ENCODE results near the gene PHC2. TPM values are rescaled to one million over a fixed set of nuclear protein-coding genes. Genes with fewer than 3 reads are reported as not detected.

Gene PHC2
- total and polyA plus RNA-seq, 9 of the 15 experiments (the other 6 are each of a cell fraction or from before 2014, with no cell fraction given), result 3.1 to 67.6 (median 34.6) TPM

DNA sequence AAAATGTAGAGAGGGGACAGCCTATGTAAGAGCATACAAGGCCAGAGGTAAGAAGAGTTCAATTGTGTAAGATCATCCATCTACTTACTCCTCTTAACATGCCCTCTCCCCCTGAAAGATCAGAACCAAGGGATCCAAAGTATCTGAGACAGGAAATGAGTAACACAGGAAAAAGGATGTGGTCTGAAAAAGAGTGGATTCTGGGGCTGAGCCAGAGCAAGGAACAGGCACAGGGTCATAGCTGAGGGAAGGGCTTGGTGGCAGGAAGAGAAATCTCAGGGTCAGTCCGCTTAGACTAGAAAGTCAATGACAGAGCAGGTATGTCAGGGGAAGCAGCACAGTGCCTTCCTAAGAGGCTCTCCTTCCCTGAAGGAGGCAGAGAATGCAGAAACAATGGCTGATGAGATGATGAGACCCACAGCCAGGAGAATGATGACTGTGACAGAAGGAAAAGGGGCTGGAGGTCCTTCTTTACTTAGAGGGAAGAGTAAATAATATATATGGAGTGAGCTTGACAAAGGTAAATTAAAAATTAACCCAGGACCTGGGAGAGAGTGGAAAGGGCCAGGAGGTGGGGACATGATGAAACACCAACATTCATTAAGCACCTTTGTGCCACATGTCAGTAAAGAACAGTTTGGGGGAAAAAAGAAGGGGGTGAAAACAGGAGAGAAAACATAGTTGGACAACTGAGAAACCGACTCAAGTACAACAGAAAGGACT, 83.8 kb downstream of the PHC2 start (continued):
- TF ChIP-seq, protein P1, sequence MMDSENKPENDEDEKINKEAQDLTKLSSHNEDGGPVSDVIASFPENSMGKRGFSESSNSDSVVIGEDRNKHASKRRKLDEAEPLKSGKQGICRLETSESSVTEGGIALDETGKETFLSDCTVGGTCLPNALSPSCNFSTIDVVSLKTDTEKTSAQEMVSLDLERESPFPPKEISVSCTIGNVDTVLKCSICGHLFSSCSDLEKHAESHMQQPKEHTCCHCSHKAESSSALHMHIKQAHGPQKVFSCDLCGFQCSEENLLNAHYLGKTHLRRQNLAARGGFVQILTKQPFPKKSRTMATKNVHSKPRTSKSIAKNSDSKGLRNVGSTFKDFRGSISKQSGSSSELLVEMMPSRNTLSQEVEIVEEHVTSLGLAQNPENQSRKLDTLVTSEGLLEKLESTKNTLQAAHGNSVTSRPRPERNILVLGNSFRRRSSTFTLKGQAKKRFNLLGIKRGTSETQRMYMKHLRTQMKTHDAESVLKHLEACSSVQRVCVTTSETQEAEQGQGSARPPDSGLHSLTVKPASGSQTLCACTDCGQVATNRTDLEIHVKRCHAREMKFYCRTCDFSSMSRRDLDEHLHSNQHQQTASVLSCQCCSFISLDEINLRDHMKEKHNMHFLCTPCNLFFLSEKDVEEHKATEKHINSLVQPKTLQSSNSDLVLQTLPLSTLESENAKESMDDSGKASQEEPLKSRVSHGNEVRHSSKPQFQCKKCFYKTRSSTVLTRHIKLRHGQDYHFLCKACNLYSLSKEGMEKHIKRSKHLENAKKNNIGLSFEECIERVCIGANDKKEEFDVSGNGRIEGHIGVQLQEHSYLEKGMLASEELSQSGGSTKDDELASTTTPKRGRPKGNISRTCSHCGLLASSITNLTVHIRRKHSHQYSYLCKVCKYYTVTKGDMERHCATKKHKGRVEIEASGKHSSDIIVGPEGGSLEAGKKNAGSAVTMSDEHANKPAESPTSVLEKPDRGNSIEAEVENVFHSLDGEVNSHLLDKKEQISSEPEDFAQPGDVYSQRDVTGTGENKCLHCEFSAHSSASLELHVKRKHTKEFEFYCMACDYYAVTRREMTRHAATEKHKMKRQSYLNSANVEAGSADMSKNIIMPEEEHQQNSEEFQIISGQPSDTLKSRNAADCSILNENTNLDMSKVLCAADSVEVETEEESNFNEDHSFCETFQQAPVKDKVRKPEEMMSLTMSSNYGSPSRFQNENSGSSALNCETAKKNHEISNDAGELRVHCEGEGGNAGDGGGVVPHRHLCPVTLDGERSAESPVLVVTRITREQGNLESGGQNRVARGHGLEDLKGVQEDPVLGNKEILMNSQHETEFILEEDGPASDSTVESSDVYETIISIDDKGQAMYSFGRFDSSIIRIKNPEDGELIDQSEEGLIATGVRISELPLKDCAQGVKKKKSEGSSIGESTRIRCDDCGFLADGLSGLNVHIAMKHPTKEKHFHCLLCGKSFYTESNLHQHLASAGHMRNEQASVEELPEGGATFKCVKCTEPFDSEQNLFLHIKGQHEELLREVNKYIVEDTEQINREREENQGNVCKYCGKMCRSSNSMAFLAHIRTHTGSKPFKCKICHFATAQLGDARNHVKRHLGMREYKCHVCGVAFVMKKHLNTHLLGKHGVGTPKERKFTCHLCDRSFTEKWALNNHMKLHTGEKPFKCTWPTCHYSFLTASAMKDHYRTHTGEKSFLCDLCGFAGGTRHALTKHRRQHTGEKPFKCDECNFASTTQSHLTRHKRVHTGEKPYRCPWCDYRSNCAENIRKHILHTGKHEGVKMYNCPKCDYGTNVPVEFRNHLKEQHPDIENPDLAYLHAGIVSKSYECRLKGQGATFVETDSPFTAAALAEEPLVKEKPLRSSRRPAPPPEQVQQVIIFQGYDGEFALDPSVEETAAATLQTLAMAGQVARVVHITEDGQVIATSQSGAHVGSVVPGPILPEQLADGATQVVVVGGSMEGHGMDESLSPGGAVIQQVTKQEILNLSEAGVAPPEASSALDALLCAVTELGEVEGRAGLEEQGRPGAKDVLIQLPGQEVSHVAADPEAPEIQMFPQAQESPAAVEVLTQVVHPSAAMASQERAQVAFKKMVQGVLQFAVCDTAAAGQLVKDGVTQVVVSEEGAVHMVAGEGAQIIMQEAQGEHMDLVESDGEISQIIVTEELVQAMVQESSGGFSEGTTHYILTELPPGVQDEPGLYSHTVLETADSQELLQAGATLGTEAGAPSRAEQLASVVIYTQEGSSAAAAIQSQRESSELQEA (IDR thresholded peaks at IDR 0.05; ENCODE audit: low read depth), result no peak
- TF ChIP-seq PHTF2 (CRISPR knock-in tag; IDR thresholded peaks at IDR 0.05) (no peak), DPF2 (IDR thresholded peaks at IDR 0.05) (peak; percentile 57; the same call in 1 of the 2 replicates), GATAD2A (IDR thresholded peaks at IDR 0.05) (no peak), COPS2 (conservative IDR thresholded peaks at IDR 0.05) (no peak), HMG20A (CRISPR knock-in tag; conservative IDR thresholded peaks at IDR 0.05) (no peak), ZNF76 (CRISPR knock-in tag; IDR thresholded peaks at IDR 0.05; ENCODE audit: borderline replicate concordance) (no peak), ETV1 (tag; conservative IDR thresholded peaks at IDR 0.05; ENCODE audit: low read depth) (peak; percentile 90), ZNF134 (CRISPR knock-in tag; conservative IDR thresholded peaks at IDR 0.05) (no peak), FOXA1 (IDR thresholded peaks at IDR 0.05; ENCODE audit: borderline replicate concordance) (no peak)
- TF ChIP-seq, protein P2, sequence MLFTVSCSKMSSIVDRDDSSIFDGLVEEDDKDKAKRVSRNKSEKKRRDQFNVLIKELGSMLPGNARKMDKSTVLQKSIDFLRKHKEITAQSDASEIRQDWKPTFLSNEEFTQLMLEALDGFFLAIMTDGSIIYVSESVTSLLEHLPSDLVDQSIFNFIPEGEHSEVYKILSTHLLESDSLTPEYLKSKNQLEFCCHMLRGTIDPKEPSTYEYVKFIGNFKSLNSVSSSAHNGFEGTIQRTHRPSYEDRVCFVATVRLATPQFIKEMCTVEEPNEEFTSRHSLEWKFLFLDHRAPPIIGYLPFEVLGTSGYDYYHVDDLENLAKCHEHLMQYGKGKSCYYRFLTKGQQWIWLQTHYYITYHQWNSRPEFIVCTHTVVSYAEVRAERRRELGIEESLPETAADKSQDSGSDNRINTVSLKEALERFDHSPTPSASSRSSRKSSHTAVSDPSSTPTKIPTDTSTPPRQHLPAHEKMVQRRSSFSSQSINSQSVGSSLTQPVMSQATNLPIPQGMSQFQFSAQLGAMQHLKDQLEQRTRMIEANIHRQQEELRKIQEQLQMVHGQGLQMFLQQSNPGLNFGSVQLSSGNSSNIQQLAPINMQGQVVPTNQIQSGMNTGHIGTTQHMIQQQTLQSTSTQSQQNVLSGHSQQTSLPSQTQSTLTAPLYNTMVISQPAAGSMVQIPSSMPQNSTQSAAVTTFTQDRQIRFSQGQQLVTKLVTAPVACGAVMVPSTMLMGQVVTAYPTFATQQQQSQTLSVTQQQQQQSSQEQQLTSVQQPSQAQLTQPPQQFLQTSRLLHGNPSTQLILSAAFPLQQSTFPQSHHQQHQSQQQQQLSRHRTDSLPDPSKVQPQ (CRISPR knock-in tag; IDR thresholded peaks at IDR 0.05; ENCODE audit: borderline replicate concordance), result no peak
- TF ChIP-seq, protein P3, sequence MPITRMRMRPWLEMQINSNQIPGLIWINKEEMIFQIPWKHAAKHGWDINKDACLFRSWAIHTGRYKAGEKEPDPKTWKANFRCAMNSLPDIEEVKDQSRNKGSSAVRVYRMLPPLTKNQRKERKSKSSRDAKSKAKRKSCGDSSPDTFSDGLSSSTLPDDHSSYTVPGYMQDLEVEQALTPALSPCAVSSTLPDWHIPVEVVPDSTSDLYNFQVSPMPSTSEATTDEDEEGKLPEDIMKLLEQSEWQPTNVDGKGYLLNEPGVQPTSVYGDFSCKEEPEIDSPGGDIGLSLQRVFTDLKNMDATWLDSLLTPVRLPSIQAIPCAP (CRISPR knock-in tag; IDR thresholded peaks at IDR 0.05; ENCODE audit: borderline replicate concordance), result no peak
- TF ChIP-seq, protein P4, sequence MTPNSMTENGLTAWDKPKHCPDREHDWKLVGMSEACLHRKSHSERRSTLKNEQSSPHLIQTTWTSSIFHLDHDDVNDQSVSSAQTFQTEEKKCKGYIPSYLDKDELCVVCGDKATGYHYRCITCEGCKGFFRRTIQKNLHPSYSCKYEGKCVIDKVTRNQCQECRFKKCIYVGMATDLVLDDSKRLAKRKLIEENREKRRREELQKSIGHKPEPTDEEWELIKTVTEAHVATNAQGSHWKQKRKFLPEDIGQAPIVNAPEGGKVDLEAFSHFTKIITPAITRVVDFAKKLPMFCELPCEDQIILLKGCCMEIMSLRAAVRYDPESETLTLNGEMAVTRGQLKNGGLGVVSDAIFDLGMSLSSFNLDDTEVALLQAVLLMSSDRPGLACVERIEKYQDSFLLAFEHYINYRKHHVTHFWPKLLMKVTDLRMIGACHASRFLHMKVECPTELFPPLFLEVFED (CRISPR knock-in tag; conservative IDR thresholded peaks at IDR 0.05), result peak; percentile 62; the same call in 1 of the 2 replicates
- TF ChIP-seq, protein P5, sequence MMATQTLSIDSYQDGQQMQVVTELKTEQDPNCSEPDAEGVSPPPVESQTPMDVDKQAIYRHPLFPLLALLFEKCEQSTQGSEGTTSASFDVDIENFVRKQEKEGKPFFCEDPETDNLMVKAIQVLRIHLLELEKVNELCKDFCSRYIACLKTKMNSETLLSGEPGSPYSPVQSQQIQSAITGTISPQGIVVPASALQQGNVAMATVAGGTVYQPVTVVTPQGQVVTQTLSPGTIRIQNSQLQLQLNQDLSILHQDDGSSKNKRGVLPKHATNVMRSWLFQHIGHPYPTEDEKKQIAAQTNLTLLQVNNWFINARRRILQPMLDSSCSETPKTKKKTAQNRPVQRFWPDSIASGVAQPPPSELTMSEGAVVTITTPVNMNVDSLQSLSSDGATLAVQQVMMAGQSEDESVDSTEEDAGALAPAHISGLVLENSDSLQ (IDR thresholded peaks at IDR 0.05), result no peak

All from K562 (cell line).